Right atrium auricular region (tissue), 2 donors: ENCODE data around the gene DNM2. TPM values are rescaled to one million over a fixed set of nuclear protein-coding genes. Genes with fewer than 3 reads are reported as not detected.

Source experiments
- DNase-seq: peaks from one replicate; pipeline ENCODE4 v3.0.0-alpha.2; 2019; ENCODE audit warnings: low spot score
- H3K27ac ChIP-seq, 2 donors: fragments of 200-600 bp; sonication (generic); 1 replicate in 1 of 2; 2 replicates in 1 of 2; pipeline ENCODE4 v1.5.1; 2016 to 2019
- H3K27me3 ChIP-seq, 2 donors: fragments of 200-600 bp; sonication (generic); one replicate each; pipeline versions ENCODE4 v1.5.1 to v1.6.0; 2017 to 2019
- H3K36me3 ChIP-seq: fragments of 200-600 bp; sonication (generic); one replicate; pipeline ENCODE4 v1.5.1; 2016
- H3K4me1 ChIP-seq, 2 donors: fragments of 200-600 bp; sonication (generic); one replicate each; pipeline versions ENCODE4 v1.5.1 to v1.6.0; 2017 to 2019
- H3K4me3 ChIP-seq, 2 donors: fragments of 200-600 bp; sonication (generic); 1 replicate in 1 of 2; 2 replicates in 1 of 2; pipeline ENCODE4 v1.5.1; 2017 to 2019; ENCODE audit warnings: mild to moderate bottlenecking in 1 of 2, moderate library complexity in 1 of 2
- H3K9me3 ChIP-seq, 2 donors: fragments of 200-600 bp; sonication (generic); one replicate each; pipeline ENCODE4 v1.5.1; 2019
- total RNA-seq, 2 donors: library from RNA; depleted of rRNA; stranded (reverse); fragments of >200 nt; gene quantifications; one replicate each; pipeline ENCODE4 v1.1.0, GENCODE V29; 2016
- TF ChIP-seq, protein P1 (sequence below), 2 donors: fragments of 200-600 bp; sonication (generic); IDR thresholded peaks; one replicate each; pipeline ENCODE4 v1.5.1; 2019; ENCODE audit warnings: antibody characterized with exemption in 2 of 2

DNM2 gene
- total RNA-seq, 2 donors from 2014 or later: 111 to 144 TPM

DNA sequence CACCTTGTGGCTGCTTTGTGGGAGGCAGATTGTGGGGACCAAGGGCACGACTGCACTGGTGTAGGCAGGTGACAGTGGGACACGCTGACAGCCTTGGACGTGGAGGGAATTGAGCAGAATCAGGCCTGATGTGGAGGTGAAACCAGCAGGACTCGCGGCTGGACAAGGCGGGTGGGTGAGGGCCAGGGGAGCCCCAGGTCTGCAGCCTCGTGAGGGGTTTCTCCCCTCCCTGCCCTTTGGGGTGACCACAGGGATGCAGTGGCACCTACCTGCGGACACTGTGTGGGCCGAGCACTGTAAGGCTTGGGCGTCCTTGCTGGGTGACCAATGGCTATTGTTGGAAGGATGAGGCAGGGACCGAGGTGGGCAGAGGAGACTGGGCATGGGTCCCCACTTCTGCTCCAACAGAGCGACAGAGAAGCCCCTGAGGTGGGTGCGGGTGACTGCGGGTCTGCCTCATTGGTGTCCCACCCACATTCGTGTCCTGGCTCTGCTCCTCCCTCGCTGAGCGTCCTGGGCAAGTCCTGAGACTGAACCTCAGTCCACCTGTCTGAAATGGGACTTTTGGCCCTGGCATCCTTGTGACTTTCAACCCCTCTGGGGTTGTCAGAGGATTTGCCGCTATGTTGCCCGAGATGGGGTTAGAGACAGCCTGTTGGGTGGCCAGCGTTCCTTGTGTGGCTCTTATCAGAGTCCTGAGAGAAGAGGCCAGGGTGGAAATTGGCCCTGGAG, 30.5 kb downstream of the DNM2 start:
- H3K4me1 ChIP-seq: peaks cover 0 to 92% of the 10 kb centered on the region in 2 donors
- H3K4me3 ChIP-seq: no peak overlapping the region
- H3K27me3 ChIP-seq: no peaks in the 10 kb centered on the region
- peak overlapping the region; percentile 78 for H3K27ac ChIP-seq
- DNase-seq: no peak
- H3K9me3 ChIP-seq: no peaks in the 10 kb centered on the region
- no peaks in the 10 kb centered on the region for H3K36me3 ChIP-seq
- TF ChIP-seq, protein P1, sequence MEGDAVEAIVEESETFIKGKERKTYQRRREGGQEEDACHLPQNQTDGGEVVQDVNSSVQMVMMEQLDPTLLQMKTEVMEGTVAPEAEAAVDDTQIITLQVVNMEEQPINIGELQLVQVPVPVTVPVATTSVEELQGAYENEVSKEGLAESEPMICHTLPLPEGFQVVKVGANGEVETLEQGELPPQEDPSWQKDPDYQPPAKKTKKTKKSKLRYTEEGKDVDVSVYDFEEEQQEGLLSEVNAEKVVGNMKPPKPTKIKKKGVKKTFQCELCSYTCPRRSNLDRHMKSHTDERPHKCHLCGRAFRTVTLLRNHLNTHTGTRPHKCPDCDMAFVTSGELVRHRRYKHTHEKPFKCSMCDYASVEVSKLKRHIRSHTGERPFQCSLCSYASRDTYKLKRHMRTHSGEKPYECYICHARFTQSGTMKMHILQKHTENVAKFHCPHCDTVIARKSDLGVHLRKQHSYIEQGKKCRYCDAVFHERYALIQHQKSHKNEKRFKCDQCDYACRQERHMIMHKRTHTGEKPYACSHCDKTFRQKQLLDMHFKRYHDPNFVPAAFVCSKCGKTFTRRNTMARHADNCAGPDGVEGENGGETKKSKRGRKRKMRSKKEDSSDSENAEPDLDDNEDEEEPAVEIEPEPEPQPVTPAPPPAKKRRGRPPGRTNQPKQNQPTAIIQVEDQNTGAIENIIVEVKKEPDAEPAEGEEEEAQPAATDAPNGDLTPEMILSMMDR (IDR thresholded peaks at IDR 0.05): no peak

- Histone ChIP-seq H3K27ac (peak overlapping the region; percentile 78), H3K4me1 (peaks cover 0 to 85% of the 10 kb centered on the region in 2 donors), H3K9me3 (no peaks in the 10 kb centered on the region), H3K4me3 (no peak overlapping the region), H3K27me3 (no peaks in the 10 kb centered on the region), H3K36me3 (no peaks in the 10 kb centered on the region)
- TF ChIP-seq, protein P1 (IDR thresholded peaks at IDR 0.05): no peak
- no peak for DNase-seq
Measured at GRCh38 chr19:10748927-10749434, 31.1 kb downstream of the DNM2 start.

GRCh38 chr19:10749435-10750384, 31.8 kb downstream of the DNM2 start:
- no peaks in the 10 kb centered on the region for H3K27me3 ChIP-seq
- TF ChIP-seq, protein P1 (IDR thresholded peaks at IDR 0.05): no peak
- peaks cover 0 to 78% of the 10 kb centered on the region in 2 donors for H3K4me1 ChIP-seq
- DNase-seq: no peak
- no peak overlapping the region for H3K4me3 ChIP-seq
- no peaks in the 10 kb centered on the region for H3K36me3 ChIP-seq
- no peaks in the 10 kb centered on the region for H3K9me3 ChIP-seq
- H3K27ac ChIP-seq: peak overlapping the region; percentile 78

GRCh38 chr19:10751109-10751953, 33.5 kb downstream of the DNM2 start:
- no peaks in the 10 kb centered on the region for H3K9me3 ChIP-seq
- no peaks in the 10 kb centered on the region for H3K36me3 ChIP-seq
- H3K27me3 ChIP-seq: no peaks in the 10 kb centered on the region
- H3K4me3 ChIP-seq: no peak overlapping the region
- H3K27ac ChIP-seq: peak overlapping the region; percentile 78 to 86
- no peak for DNase-seq
- TF ChIP-seq, protein P1 (IDR thresholded peaks at IDR 0.05): no peak
- H3K4me1 ChIP-seq: peaks cover 0 to 73% of the 10 kb centered on the region in 2 donors

GRCh38 chr19:10752237-10752912, 34.5 kb downstream of the DNM2 start:
- TF ChIP-seq, protein P1 (IDR thresholded peaks at IDR 0.05): no peak
- Histone ChIP-seq H3K4me1 (peaks cover 0 to 76% of the 10 kb centered on the region in 2 donors), H3K27me3 (no peaks in the 10 kb centered on the region), H3K36me3 (no peaks in the 10 kb centered on the region), H3K9me3 (no peaks in the 10 kb centered on the region), H3K4me3 (no peak overlapping the region), H3K27ac (peak overlapping the region; percentile 78 to 86)
- DNase-seq: peak; percentile 68
